Fibroblast of the conjunctiva (primary cell): ENCODE data around the gene NLRP4.
"Not testable (repeated sequence)": the region's sequence is repeated elsewhere in the genome, so short reads cannot be mapped to it uniquely, and the experiment has no call there.

Experiments used
- DNase-seq: peaks from one replicate; pipeline ENCODE4 v3.0.0-alpha.2; 2010; ENCODE audit warnings: low read depth

Gene NLRP4

GRCh38 chr19:55898911-55899310, 62.6 kb downstream of the NLRP4 start:
- no peak for DNase-seq

- DNase-seq = no peak
Observed at GRCh38 chr19:55901369-55902079, 65.2 kb downstream of the NLRP4 start.

GRCh38 chr19:55902080-55902751, 65.9 kb downstream of the NLRP4 start:
- no peak for DNase-seq

- DNase-seq = no peak
Observed at GRCh38 chr19:55907286-55907685, 70.9 kb downstream of the NLRP4 start.

- DNase-seq = no peak
Observed at GRCh38 chr19:55907746-55908145, 71.4 kb downstream of the NLRP4 start.

- no peak for DNase-seq
Observed at GRCh38 chr19:55909801-55910200, 73.5 kb downstream of the NLRP4 start.

GRCh38 chr19:55912916-55913315, 76.6 kb downstream of the NLRP4 start:
- DNase-seq = no peak

GRCh38 chr19:55913643-55914268, 77.4 kb downstream of the NLRP4 start:
- no peak for DNase-seq

GRCh38 chr19:55923556-55923955, 87.2 kb downstream of the NLRP4 start:
- no peak for DNase-seq

- no peak for DNase-seq
Observed at GRCh38 chr19:55927991-55928390, 91.7 kb downstream of the NLRP4 start.

- DNase-seq = not testable (repeated sequence)
Observed at GRCh38 chr19:55929258-55929657, 92.9 kb downstream of the NLRP4 start.

- no peak for DNase-seq
Observed at GRCh38 chr19:55930996-55931515, 94.7 kb downstream of the NLRP4 start.
